Chondrocyte (in vitro differentiated cells): Measurements from ENCODE around the gene AXIN1. TPM values are rescaled to one million over a fixed set of nuclear protein-coding genes. Genes with fewer than 3 reads are reported as not detected.
"Not testable (repeated sequence)": the region's sequence is repeated elsewhere in the genome, so short reads cannot be mapped to it uniquely, and the experiment has no call there.

Source experiments
- DNase-seq: peaks from one replicate; pipeline ENCODE4 v3.0.0; 2021; ENCODE audit warnings: mixed read lengths, low spot score
- H3K27ac Mint-ChIP-seq: one replicate; pipeline ENCODE4 v1.8.0; 2021; ENCODE audit warnings: mild to moderate bottlenecking, moderate library complexity, mixed read lengths; ENCODE audit not compliant: unreplicated experiment
- H3K27me3 Mint-ChIP-seq: 2 replicates; pipeline ENCODE4 v1.8.0; 2021; ENCODE audit warnings: low read depth, mixed read lengths
- H3K36me3 Mint-ChIP-seq: 2 replicates; pipeline ENCODE4 v1.8.0; 2021; ENCODE audit warnings: low read depth, mixed read lengths
- H3K4me1 Mint-ChIP-seq: 2 replicates; pipeline ENCODE4 v1.8.0; 2021; ENCODE audit warnings: low read depth, mild to moderate bottlenecking, mixed read lengths
- H3K4me3 Mint-ChIP-seq: one replicate; pipeline ENCODE4 v1.8.0; 2021; ENCODE audit warnings: mild to moderate bottlenecking, moderate library complexity, mixed read lengths; ENCODE audit not compliant: unreplicated experiment
- H3K9me3 Mint-ChIP-seq: 2 replicates; pipeline ENCODE4 v1.8.0; 2021; ENCODE audit warnings: low read depth, mixed read lengths
- CTCF ChIP-seq: fragments of 200-600 bp; sonication (generic); IDR thresholded peaks from 2 replicates; pipeline ENCODE4 v1.5.0; 2021; ENCODE audit warnings: antibody characterized with exemption, mild to moderate bottlenecking, moderate library complexity
- total RNA-seq: library from RNA; stranded (reverse); gene quantifications from 3 replicates; pipeline ENCODE4 v1.2.1, GENCODE V29; 2021

AXIN1 gene
- total RNA-seq, 1 donor from 2014 or later: 27.2 TPM

GRCh38 chr16:379961-380761 is 27.6 kb upstream of the AXIN1 start:
- no peaks in the 10 kb centered on the region for H3K9me3 Mint-ChIP-seq
- H3K36me3 Mint-ChIP-seq: peaks cover 1% of the 10 kb centered on the region
- no peaks in the 10 kb centered on the region for H3K27me3 Mint-ChIP-seq
- H3K4me1 Mint-ChIP-seq: peaks cover 20% of the 10 kb centered on the region
- no peak for DNase-seq
- H3K27ac Mint-ChIP-seq: no peak overlapping the region
- TF ChIP-seq CTCF: no peak
- H3K4me3 Mint-ChIP-seq: peak overlapping the region; percentile 75

GRCh38 chr16:379183-379960 is 26.8 kb upstream of the AXIN1 start:
- DNase-seq: no peak
- Mint-ChIP-seq H3K4me3 (no peak overlapping the region), H3K27ac (no peak overlapping the region), H3K27me3 (no peaks in the 10 kb centered on the region), H3K4me1 (peaks cover 20% of the 10 kb centered on the region), H3K36me3 (peaks cover 1% of the 10 kb centered on the region), H3K9me3 (no peaks in the 10 kb centered on the region)
- no peak for TF ChIP-seq CTCF

GRCh38 chr16:378821-379182 is 26.3 kb upstream of the AXIN1 start:
- Mint-ChIP-seq H3K36me3 (peaks cover 1% of the 10 kb centered on the region), H3K4me1 (peaks cover 20% of the 10 kb centered on the region), H3K9me3 (no peaks in the 10 kb centered on the region), H3K4me3 (no peak overlapping the region), H3K27ac (no peak overlapping the region), H3K27me3 (no peaks in the 10 kb centered on the region)
- no peak for TF ChIP-seq CTCF
- no peak for DNase-seq

GRCh38 chr16:378113-378820 is 25.7 kb upstream of the AXIN1 start:
- not testable (repeated sequence) for H3K36me3 Mint-ChIP-seq, H3K27ac Mint-ChIP-seq, H3K9me3 Mint-ChIP-seq, H3K4me3 Mint-ChIP-seq, DNase-seq, H3K27me3 Mint-ChIP-seq
- H3K4me1 Mint-ChIP-seq: peaks cover 16% of the 10 kb centered on the region

GRCh38 chr16:377419-377951 is 25.0 kb upstream of the AXIN1 start:
- DNase-seq: peak; percentile 92
- no peak for TF ChIP-seq CTCF
- Mint-ChIP-seq H3K9me3 (no peaks in the 10 kb centered on the region), H3K27ac (no peak overlapping the region), H3K36me3 (peaks cover 5% of the 10 kb centered on the region), H3K4me3 (no peak overlapping the region), H3K4me1 (peaks cover 8% of the 10 kb centered on the region), H3K27me3 (no peaks in the 10 kb centered on the region)
